Measurements from ENCODE around the gene RPGRIP1L.

Gene RPGRIP1L

GRCh38 chr16:53695070-53695469 is 8.6 kb downstream of the RPGRIP1L start:
- H3K27ac ChIP-seq (replicated peaks), result no peak overlapping the region
- TF ChIP-seq, protein P1, sequence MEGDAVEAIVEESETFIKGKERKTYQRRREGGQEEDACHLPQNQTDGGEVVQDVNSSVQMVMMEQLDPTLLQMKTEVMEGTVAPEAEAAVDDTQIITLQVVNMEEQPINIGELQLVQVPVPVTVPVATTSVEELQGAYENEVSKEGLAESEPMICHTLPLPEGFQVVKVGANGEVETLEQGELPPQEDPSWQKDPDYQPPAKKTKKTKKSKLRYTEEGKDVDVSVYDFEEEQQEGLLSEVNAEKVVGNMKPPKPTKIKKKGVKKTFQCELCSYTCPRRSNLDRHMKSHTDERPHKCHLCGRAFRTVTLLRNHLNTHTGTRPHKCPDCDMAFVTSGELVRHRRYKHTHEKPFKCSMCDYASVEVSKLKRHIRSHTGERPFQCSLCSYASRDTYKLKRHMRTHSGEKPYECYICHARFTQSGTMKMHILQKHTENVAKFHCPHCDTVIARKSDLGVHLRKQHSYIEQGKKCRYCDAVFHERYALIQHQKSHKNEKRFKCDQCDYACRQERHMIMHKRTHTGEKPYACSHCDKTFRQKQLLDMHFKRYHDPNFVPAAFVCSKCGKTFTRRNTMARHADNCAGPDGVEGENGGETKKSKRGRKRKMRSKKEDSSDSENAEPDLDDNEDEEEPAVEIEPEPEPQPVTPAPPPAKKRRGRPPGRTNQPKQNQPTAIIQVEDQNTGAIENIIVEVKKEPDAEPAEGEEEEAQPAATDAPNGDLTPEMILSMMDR (IDR thresholded peaks at IDR 0.05; ENCODE audit: insufficient read depth, low read length), result no peak
- TF ChIP-seq POLR2AphosphoS5 (IDR thresholded peaks at IDR 0.05; ENCODE audit: low read depth) (no peak), GABPA (IDR thresholded peaks at IDR 0.05; ENCODE audit: low read depth) (no peak), SPI1 (IDR thresholded peaks at IDR 0.05; ENCODE audit: borderline replicate concordance, low read depth) (no peak)
- TF ChIP-seq, protein P2, sequence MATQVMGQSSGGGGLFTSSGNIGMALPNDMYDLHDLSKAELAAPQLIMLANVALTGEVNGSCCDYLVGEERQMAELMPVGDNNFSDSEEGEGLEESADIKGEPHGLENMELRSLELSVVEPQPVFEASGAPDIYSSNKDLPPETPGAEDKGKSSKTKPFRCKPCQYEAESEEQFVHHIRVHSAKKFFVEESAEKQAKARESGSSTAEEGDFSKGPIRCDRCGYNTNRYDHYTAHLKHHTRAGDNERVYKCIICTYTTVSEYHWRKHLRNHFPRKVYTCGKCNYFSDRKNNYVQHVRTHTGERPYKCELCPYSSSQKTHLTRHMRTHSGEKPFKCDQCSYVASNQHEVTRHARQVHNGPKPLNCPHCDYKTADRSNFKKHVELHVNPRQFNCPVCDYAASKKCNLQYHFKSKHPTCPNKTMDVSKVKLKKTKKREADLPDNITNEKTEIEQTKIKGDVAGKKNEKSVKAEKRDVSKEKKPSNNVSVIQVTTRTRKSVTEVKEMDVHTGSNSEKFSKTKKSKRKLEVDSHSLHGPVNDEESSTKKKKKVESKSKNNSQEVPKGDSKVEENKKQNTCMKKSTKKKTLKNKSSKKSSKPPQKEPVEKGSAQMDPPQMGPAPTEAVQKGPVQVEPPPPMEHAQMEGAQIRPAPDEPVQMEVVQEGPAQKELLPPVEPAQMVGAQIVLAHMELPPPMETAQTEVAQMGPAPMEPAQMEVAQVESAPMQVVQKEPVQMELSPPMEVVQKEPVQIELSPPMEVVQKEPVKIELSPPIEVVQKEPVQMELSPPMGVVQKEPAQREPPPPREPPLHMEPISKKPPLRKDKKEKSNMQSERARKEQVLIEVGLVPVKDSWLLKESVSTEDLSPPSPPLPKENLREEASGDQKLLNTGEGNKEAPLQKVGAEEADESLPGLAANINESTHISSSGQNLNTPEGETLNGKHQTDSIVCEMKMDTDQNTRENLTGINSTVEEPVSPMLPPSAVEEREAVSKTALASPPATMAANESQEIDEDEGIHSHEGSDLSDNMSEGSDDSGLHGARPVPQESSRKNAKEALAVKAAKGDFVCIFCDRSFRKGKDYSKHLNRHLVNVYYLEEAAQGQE (IDR thresholded peaks at IDR 0.05; ENCODE audit: insufficient replicate concordance, low read depth), result no peak
- no peaks in the 10 kb centered on the region for H3K27me3 ChIP-seq (ENCODE audit: insufficient read depth, poor library complexity, severe bottlenecking)
- DNase-seq (ENCODE audit: low read depth in 1 of 2, low spot score in 1 of 2), result no peak
- no peak overlapping the region for H3K4me3 ChIP-seq (replicated peaks; ENCODE audit: insufficient read depth, low read length)

- Histone ChIP-seq H3K4me3 (replicated peaks; ENCODE audit: insufficient read depth, low read length) (no peak overlapping the region), H3K27me3 (ENCODE audit: insufficient read depth, poor library complexity, severe bottlenecking) (no peaks in the 10 kb centered on the region), H3K27ac (replicated peaks) (no peak overlapping the region)
- DNase-seq (ENCODE audit: low read depth in 1 of 2, low spot score in 1 of 2), result no peak
- TF ChIP-seq, protein P2 (IDR thresholded peaks at IDR 0.05; ENCODE audit: insufficient replicate concordance, low read depth), result no peak
- no peak for TF ChIP-seq SPI1 (IDR thresholded peaks at IDR 0.05; ENCODE audit: borderline replicate concordance, low read depth)
- no peak for TF ChIP-seq POLR2AphosphoS5 (IDR thresholded peaks at IDR 0.05; ENCODE audit: low read depth)
- TF ChIP-seq GABPA (IDR thresholded peaks at IDR 0.05; ENCODE audit: low read depth), result no peak
- TF ChIP-seq, protein P1 (IDR thresholded peaks at IDR 0.05; ENCODE audit: insufficient read depth, low read length), result no peak
Measured at GRCh38 chr16:53693320-53693719, 10.3 kb downstream of the RPGRIP1L start.

GRCh38 chr16:53692146-53692545 is 11.5 kb downstream of the RPGRIP1L start:
- no peak for DNase-seq (ENCODE audit: low read depth in 1 of 2, low spot score in 1 of 2)
- TF ChIP-seq, protein P1 (IDR thresholded peaks at IDR 0.05; ENCODE audit: insufficient read depth, low read length), result no peak
- TF ChIP-seq GABPA (IDR thresholded peaks at IDR 0.05; ENCODE audit: low read depth), result no peak

GRCh38 chr16:53690771-53691170 is 12.9 kb downstream of the RPGRIP1L start:
- TF ChIP-seq SPI1 (IDR thresholded peaks at IDR 0.05; ENCODE audit: borderline replicate concordance, low read depth) (no peak), POLR2AphosphoS5 (IDR thresholded peaks at IDR 0.05; ENCODE audit: low read depth) (no peak), GABPA (IDR thresholded peaks at IDR 0.05; ENCODE audit: low read depth) (no peak)
- TF ChIP-seq, protein P1 (IDR thresholded peaks at IDR 0.05; ENCODE audit: insufficient read depth, low read length), result no peak
- TF ChIP-seq, protein P2 (IDR thresholded peaks at IDR 0.05; ENCODE audit: insufficient replicate concordance, low read depth), result no peak
- Histone ChIP-seq H3K27ac (replicated peaks) (no peak overlapping the region), H3K27me3 (ENCODE audit: insufficient read depth, poor library complexity, severe bottlenecking) (no peaks in the 10 kb centered on the region), H3K4me3 (replicated peaks; ENCODE audit: insufficient read depth, low read length) (no peak overlapping the region)
- no peak for DNase-seq (ENCODE audit: low read depth in 1 of 2, low spot score in 1 of 2)

More at GRCh38 chr16:53692146-53692545, 11.5 kb downstream of the RPGRIP1L start:
- H3K27me3 ChIP-seq (ENCODE audit: insufficient read depth, poor library complexity, severe bottlenecking), result no peaks in the 10 kb centered on the region
- no peak overlapping the region for H3K27ac ChIP-seq (replicated peaks)
- H3K4me3 ChIP-seq (replicated peaks; ENCODE audit: insufficient read depth, low read length), result no peak overlapping the region
